ENCODE results near the gene HSPB6. TPM values are rescaled to one million over a fixed set of nuclear protein-coding genes. Genes with fewer than 3 reads are reported as not detected.

HSPB6 gene
- total RNA-seq, 1 donor from 2014 or later: not detected

GRCh38 chr19:35715355-35715809 lies 41.4 kb downstream of the HSPB6 start:
- intact Hi-C loops (cut with micrococcal nuclease): loop anchor here (10.0 kb wide), 1 partner anchor 391 kb away; the partner anchor contains the start of gene CD22
- ChIA-PET CTCF (interaction anchor here (1.4 to 5.7 kb wide), 4 partner anchors 13 to 23 kb away, joined by 5 to 57 read pairs (median 6); no protein-coding TSS in a partner anchor), POLR2A (interaction anchor here (1.7 to 7.2 kb wide), 4 partner anchors 16 to 67 kb away, joined by 5 to 238 read pairs (median 42); partner anchors contain the start of genes COX6B1, IGFLR1, PSENEN and U2AF1L4)
- no peak for TF ChIP-seq CTCF (IDR thresholded peaks at IDR 0.05)
- Mint-ChIP-seq H3K9me3 (no peaks in the 10 kb centered on the region), H3K27ac (peak overlapping the region; percentile 97), H3K36me3 (ENCODE audit: low read depth) (peaks cover 13% of the 10 kb centered on the region), H3K4me3 (peak overlapping the region; percentile 93), H3K4me1 (peaks cover 79% of the 10 kb centered on the region), H3K27me3 (no peaks in the 10 kb centered on the region)
- ATAC-seq (ENCODE audit: low read depth) (no peak), DNase-seq (no peak)

GRCh38 chr19:35714601-35715354 lies 42.1 kb downstream of the HSPB6 start:
- Mint-ChIP-seq H3K27me3 (no peaks in the 10 kb centered on the region), H3K4me1 (peaks cover 80% of the 10 kb centered on the region), H3K4me3 (peak overlapping the region; percentile 93), H3K36me3 (ENCODE audit: low read depth) (peaks cover 11% of the 10 kb centered on the region), H3K9me3 (no peaks in the 10 kb centered on the region), H3K27ac (peak overlapping the region; percentile 97)
- CTCF ChIA-PET: interaction anchor here (1.4 to 5.7 kb wide), 3 partner anchors 13 to 22 kb away, joined by 5 to 57 read pairs (median 6); no protein-coding TSS in a partner anchor
- ATAC-seq (ENCODE audit: low read depth): no peak
- DNase-seq: no peak
- POLR2A ChIA-PET: interaction anchor here (0.6 to 7.2 kb wide), 6 partner anchors 16 to 107 kb away, joined by 5 to 238 read pairs (median 18); partner anchors contain the start of genes COX6B1, IGFLR1, PSENEN and U2AF1L4
- intact Hi-C loops (cut with micrococcal nuclease): loop anchor here (5.0 to 10.0 kb wide), 2 partner anchors 367 to 390 kb away; partner anchors contain the start of genes CD22 and FFAR1
- no peak for TF ChIP-seq CTCF (IDR thresholded peaks at IDR 0.05)

GRCh38 chr19:35713904-35714495 lies 42.8 kb downstream of the HSPB6 start:
- H3K4me1 Mint-ChIP-seq: peaks cover 74% of the 10 kb centered on the region

GRCh38 chr19:35713506-35713850 lies 43.4 kb downstream of the HSPB6 start:
- peak overlapping the region; percentile 96 for H3K27ac Mint-ChIP-seq
- CTCF ChIA-PET: interaction anchor here (5.7 kb wide), 1 partner anchor 17 kb away, joined by 57 read pairs; no protein-coding TSS in a partner anchor
- POLR2A ChIA-PET: interaction anchor here (0.6 to 7.2 kb wide), 7 partner anchors 14 to 103 kb away, joined by 5 to 238 read pairs (median 7); partner anchors contain the start of genes COX6B1, IGFLR1, LIN37 and PSENEN
- no peak for TF ChIP-seq CTCF (IDR thresholded peaks at IDR 0.05)
- H3K9me3 Mint-ChIP-seq: no peaks in the 10 kb centered on the region
- intact Hi-C loops (cut with micrococcal nuclease): loop anchor here (5.0 to 10.0 kb wide), 2 partner anchors 366 to 389 kb away; partner anchors contain the start of genes CD22 and FFAR1
- H3K4me1 Mint-ChIP-seq: peaks cover 68% of the 10 kb centered on the region
- peak overlapping the region; percentile 93 for H3K4me3 Mint-ChIP-seq
- no peaks in the 10 kb centered on the region for H3K27me3 Mint-ChIP-seq
- DNase-seq: no peak
- no peak for ATAC-seq (ENCODE audit: low read depth)
- H3K36me3 Mint-ChIP-seq (ENCODE audit: low read depth): peaks cover 7% of the 10 kb centered on the region

More at GRCh38 chr19:35713904-35714495, 42.8 kb downstream of the HSPB6 start:
- no peaks in the 10 kb centered on the region for H3K9me3 Mint-ChIP-seq
- H3K36me3 Mint-ChIP-seq (ENCODE audit: low read depth): peaks cover 7% of the 10 kb centered on the region
- intact Hi-C loops (cut with micrococcal nuclease): loop anchor here (5.0 to 10.0 kb wide), 2 partner anchors 367 to 389 kb away; partner anchors contain the start of genes CD22 and FFAR1
- H3K4me3 Mint-ChIP-seq: peak overlapping the region; percentile 93
- ATAC-seq (ENCODE audit: low read depth) (no peak), DNase-seq (no peak)
- ChIA-PET CTCF (interaction anchor here (1.4 to 5.7 kb wide), 3 partner anchors 12 to 21 kb away, joined by 5 to 57 read pairs (median 6); no protein-coding TSS in a partner anchor), POLR2A (interaction anchor here (1.7 to 7.2 kb wide), 5 partner anchors 15 to 66 kb away, joined by 5 to 238 read pairs (median 29); partner anchors contain the start of genes COX6B1, IGFLR1, LIN37 and PSENEN)
- H3K27ac Mint-ChIP-seq: peak overlapping the region; percentile 96
- no peaks in the 10 kb centered on the region for H3K27me3 Mint-ChIP-seq
- TF ChIP-seq CTCF (IDR thresholded peaks at IDR 0.05): no peak

Measured in activated B cell treated with CpG ODN at 0.5 μM for 24 hours (primary cell).